Stimulated activated CD4-positive, alpha-beta T cell treated with anti-CD3 and anti-CD28 coated beads, Interleukin-2, amount 100 ng/mL, for 48 hours (primary cell): ENCODE data around the gene KAT6B.
"Not testable (repeated sequence)": the region's sequence is repeated elsewhere in the genome, so short reads cannot be mapped to it uniquely, and the experiment has no call there.

ENCODE experiments used
- DNase-seq, 2 donors: peaks; one replicate each; pipeline ENCODE4 v3.0.0-alpha.2; 2020

Gene KAT6B

DNA sequence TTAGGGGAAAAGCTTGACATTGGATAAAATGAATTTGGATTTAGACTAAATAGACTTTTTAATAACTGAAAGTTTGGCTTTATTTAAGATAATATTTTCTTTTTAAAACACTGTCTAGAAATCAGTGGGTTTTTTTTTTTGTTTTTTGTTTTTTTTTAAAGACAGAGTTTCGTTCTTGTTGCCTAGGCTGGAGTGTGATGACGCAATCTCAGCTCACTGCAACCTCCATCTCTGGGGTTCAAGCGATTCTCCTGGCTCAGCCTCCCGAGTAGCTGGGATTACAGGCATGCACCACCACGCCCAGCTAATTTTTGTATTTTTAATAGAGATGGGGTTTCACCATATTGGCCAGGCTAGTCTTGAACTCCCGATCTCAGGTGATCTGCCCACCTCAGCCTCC lies 66.9 kb downstream of the KAT6B start:
- not testable (repeated sequence) for DNase-seq

DNA sequence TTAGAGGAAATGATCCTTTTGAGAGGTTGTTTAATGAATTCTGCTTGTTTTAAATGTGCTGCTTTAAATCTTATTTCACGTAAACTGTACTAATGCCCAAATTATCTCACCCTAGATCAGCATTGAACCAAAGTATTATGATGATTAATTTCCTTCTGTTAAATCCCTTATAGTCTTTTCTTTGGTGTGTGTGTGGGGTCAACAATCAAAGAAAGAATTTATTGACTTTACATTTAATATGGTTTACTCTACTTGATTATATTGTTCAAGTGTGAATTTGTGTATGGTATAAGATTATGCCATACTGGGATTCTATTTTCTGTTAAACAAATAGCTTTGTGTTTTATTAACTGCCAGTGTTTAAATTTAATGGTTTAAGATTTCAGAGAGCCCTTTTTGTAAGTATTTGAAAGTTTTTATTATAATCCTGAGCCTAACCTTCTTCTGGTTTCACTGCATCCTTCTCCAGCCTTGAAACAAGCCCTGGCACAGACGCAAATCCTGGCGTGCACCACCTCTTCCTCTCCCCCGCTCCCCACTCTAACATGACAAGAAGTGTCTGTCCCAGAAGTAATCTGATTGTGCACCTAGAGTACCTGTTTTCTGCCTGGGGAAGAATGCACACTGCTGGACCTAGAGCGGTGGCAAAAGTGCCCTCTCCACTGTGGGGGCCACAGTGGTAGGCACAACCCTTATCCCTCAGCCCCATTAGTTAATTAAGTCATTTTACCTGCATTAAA lies 70.6 kb downstream of the KAT6B start:
- no peak for DNase-seq

DNA sequence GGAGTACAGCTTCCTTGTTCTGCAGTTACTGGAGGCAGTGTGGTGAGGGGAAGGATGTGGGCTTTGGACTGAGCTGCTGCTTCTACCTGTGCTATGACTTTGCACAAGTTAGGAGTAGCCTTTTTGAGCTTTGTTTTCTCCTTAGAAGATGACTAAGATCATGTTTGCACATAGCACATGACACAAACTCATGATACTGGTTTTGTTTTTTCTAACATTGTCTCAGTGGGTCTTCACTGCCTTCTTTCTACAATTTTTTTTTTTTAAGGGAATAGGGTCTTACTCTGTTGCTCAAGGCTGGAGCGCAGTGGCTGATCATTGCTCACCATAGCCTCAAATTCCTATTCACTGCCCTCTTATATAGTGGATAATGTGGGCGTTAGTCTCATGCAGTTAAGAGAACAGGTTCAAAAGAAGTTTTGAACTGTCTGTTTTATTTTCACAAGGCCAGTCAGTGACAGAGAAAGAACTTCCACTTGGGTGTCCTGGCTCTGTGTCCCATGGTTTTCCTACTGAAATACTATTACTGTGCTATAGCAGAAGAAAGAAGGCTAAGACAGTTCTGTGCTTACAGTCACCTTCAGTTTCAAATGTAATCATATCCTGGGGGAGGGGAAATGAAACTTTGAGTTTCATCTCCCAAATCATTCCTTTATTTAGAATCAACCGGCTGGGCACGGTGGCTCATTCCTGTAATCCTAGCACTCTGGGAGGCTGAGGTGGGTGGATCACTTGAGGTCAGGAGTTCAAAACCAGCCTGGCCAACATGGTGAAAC lies 72.0 kb downstream of the KAT6B start:
- no peak for DNase-seq

DNA sequence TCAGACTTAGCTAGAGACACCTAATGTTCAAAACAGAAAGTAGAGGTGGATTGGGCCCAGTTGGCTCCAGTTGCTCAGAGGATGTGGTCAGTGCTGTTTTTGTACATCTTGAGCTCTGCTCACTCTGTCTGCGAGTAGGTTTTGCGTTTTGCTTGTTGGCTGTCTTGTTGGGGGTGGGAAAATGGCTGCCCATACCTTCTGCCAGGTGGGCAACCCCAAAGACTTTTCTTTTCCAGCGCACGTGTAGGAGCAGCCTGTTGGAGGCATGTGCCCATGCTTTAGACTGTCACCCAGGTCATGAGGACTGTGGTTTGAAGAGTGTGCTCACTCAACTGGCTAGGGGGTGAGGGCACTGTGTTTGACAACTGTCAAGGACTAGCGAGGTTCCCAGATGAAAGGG lies 73.9 kb downstream of the KAT6B start:
- no peak for DNase-seq

DNA sequence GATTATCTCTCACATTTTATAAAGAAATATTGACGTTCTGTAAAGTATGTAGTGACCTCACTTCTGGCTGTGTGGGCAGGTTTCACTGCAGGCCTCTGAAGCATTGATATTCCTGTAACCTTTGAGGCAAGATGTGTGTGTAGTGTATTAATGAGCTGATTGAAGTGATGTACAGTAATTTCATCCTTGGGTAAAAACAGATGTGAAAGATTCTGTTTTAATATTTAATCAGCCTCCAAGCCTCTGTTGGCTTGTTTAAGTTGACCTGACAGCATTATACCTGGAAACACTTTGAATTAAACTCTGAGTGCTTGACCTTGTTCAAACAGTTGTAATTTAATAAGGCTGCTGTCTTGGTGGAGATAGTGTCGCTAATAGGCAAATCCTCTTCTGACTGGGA lies 74.9 kb downstream of the KAT6B start:
- no peak for DNase-seq

DNA sequence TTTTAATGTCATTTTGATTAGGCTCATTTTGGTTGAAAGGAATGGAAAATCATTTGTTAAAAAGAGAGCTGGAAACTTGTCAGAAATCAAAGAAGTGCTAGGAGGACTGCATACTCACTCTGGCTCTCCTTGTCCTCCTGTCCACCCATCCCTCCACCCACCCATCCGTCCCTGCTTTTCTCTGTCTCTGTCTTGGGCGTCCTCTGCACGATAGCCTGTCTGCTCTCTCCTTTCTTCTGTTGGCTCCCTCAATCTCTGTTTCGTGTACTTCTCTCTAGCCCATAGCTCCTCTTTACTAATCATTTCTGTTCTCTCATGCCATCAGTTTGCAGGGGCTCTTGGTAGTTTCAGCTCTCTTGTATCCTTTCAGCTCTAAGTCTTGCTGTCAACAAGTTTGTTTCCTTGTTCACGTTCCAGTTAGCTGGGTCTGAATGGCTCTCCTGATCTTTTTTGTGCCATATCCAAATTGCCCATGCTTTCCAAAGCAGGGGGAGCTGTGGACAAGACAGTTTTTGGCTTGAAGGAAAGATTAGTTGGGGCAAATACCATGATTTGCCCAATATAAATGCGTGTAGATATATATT lies 75.6 kb downstream of the KAT6B start:
- no peak for DNase-seq

DNA sequence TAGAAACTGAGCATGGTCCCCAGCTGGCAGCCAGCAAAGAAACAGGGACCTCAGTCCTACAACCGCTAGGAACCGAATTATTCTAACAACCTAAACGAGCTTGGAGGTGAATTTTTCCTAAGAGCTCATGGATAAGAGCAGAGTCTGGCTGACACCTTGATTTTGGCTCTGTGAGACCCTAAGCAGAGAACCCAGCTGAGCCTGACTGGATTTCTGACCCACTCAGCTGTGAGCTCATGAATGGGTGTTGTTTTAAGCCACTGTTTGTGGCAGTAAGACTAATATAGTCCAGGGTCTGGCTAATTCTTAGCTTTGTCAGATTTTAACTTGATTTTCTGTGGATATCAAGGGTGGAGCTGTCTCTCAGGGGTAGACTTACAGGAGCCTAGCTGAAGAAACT lies 77.1 kb downstream of the KAT6B start:
- DNase-seq = no peak

DNA sequence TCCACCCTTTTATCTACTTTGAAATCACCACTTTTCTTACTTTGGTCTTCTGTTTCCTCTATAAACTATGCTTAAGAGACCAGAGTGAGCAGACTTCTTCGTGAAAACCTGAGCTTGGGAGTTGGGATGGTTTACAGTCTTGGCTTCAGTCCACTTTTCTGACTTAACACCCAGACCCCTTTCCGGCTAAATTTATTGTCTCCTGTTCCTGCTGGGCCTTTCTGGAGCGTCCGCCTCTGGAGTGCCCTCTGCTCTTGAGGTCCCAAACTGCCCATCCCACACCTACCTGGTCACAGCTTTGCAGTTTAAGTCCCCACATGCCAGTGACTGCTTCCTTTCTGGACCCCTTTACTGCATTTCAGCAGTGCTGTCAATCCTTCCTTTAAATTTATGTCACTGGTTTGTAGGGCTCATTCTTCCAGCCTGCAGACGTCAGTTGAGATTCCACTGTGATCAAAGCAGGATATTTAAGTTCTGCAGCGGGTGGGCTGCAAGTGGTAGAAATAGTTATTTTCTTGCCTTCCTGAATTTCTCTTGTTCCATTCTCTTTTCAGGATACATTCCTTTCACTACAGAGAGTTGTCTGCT lies 80.3 kb downstream of the KAT6B start:
- DNase-seq = no peak

DNA sequence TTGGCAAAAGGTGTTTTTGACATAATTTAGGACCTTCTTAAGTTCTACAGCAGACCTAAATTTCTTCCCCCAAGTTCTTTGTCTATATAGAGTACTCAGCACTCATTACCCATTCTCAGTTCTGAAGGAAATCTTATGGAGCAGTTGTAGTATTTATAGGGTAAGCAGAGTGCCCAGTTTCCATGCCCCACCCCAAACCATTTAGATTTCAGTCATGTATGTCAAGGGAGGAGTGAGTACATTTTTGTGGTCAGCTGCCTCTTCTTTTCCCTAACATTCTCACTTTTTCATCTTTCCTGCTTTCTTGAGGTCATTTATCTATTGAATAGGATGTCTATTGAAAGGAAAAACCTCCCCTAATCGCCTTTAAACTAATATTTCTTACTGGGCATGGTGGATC lies 83.3 kb downstream of the KAT6B start:
- no peak for DNase-seq

DNA sequence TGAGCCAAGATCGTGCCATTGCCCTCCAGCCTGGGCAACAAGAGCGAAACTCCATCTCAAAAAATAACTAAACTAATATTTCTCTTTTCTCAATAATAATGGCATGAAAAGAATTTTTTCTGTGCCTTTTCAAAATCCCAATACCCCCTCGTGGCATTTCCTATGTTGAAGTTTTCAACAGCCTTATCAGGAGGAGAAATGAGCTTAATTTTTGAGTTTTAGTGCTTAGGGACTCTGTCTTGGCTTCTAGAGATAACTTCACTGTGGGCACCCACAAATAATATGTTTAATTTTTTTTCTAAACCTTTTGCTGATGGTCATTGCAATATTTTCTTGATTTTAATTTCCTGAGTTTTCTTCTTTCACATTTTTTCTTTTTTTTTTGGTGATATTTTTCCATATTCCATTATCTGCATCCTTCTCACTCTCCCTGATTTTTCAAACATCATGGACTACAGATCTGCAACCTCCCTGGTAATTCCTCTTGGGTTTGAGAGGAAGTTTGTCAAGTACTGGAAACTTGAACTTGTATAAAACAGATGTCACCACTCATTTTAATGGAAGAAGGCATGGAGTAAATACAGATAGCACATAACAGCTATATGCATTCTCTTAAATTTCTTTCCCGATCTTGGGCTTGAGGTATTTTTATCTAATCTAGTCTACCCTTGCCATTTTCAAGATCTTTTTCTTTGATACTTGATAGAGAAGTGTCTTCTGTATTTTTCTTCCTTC lies 84.0 kb downstream of the KAT6B start:
- DNase-seq = no peak

DNA sequence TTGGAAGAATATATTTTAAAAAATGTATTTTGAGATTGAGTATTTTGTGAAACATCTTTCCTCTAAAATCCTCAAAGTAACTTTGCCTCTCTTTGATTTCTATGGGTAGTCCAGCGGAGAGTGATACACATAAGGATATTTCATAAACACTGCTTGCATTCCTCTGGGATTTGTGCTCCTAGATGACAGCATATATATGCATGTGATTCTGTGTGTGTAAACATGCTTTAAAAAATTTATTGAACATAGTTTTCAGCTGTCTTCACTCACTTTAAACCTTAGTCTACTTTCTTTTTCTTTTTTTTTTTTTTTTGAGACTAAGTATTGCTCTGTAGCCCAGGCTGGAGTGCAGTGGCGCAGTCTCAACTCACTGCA lies 84.6 kb downstream of the KAT6B start:
- no peak for DNase-seq

DNA sequence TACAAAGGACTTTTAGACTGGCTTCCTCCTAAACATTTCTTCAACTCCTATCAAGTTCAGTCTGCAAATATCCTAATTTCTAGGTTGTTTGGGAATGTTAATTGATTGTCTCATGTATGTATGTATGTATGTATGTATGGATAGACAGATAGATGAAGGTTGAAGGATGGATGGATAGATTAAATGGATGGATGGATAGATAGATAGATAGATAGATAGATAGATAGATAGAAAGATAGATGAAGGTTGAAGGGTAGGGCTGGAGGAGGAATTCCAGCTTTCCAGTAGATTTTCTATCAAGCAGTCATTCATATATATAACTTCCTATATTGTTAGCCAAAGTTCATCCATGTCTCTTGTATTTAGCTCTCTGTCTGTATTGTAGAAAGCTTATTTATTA lies 85.8 kb downstream of the KAT6B start:
- no peak for DNase-seq

DNA sequence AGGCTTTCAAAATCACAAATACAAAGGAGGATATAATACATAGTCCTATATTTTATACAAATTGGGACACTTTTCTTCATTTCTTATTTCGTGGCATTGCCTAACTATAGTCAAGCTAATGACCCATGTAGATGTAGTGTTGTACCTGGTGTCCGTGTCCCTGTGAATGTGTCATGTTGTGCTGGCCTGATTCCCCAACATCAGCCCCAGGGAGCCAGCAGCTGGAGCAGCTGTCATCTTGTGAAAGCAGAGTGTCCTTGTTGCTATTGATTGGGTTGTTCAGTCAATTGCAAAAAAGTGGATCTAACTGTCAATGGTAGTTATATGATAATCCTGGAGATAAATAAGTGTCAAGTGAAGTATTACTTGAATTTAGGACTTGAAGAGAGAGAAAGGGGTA lies 86.3 kb downstream of the KAT6B start:
- DNase-seq = no peak

DNA sequence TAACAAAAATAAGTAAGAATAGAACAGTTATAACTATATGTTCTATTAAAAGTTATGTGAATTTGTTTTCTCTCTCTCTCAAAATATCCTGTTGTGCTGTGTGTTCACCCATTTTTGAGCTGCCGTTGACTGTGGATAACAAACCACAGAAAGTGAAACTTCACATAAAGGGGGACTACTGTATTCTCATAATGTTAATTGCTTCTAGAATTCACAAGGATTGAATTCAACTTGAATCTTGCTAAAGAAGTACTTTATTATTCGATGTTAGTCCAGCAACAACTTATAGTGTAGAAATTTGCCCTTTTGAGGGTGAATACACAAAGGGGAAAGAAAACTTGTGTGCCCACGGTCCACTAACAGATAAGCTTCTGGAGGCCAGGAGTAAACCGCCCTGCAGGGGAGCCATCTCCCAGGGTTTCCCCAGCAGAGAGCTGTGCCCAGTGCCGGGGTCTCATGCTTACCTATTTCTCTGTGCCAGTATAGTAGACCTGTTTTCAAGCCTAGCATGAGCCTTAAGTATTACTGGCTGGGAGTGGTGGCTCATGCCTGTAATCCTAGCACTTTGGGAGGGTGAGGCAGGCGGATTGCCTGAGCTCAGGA lies 87.1 kb downstream of the KAT6B start:
- no peak for DNase-seq

DNA sequence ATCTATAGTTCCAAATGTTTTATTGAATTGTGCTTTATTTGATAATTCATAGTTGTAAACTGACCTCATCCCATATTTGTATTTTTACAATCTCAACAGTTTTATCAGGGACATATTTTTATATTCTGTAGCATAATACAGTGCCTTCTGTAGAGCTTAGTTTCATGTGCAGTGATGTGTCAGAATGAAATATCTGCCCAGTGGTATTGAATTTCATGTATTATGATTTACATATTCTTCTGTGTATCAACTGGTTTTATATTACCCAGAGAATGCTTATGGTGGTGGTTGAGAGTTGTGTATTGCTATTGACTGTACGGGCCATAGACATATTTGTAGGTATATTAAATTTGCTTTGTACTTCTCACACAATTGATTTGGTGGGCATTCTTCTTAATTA lies 89.9 kb downstream of the KAT6B start:
- no peak for DNase-seq

DNA sequence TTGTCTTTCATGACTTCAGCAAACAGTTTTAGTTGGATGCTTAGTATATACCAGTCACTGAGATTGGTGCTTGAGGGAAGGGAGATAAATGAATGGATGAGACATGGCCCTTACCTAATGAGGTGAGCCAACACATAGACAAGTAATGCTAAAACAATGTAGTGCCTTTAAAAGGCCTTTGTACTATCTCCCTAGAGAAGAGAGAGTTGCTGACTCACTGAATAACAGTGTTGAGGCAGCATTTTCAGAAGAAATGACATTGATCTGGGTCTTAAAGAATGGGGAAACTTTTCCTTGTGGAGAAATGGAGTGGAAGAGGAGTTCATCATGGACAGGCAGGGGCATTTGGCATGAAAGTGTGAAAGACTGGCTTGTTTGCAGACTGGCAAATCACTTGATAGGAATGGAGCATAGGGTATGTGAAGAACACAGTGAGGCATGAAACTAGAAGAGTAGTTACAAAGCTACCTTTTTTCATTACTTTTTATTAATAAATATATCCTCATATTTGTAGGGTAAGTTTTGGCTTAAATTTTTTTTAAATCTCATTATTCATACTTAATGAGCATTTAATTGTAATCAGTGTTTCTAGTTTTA lies 91.2 kb downstream of the KAT6B start:
- no peak for DNase-seq

DNA sequence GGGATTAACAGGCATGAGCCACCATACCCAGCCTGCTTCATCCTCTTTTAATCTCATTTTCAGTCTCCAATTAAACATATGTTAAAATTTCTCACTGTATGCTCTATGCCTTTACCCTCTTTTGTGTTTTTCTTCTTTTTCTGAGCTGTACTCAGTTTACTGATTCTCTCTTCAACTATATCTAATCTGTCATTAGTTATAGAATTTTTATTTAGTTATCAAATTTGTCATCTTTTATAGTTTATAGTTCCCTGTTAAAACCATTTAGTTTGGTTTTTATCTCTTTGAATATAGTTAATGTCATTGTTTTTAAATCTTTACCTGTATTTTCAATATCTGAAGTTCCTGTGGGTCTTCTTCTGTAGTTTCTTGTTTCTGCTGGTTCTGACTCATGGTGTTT lies 93.3 kb downstream of the KAT6B start:
- no peak for DNase-seq

DNA sequence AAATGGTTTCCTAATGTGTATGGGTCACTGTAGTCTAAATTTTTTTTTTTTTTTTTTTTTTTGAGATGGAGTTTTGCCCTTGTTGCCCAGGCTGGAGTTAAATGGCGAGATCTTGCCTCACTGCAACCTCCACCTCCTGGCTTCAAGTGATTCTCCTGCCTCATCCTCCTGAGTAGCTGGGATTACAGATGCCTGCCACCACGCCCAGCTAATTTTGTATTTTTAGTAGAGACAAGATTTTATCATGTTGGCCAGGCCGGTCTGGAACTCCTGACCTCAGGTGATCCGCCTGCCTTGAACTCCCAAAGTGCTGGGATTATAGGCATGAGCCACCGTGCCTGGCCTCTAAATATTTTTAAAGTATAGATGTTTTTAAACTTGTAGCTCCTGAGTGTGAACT lies 94.7 kb downstream of the KAT6B start:
- not testable (repeated sequence) for DNase-seq

DNA sequence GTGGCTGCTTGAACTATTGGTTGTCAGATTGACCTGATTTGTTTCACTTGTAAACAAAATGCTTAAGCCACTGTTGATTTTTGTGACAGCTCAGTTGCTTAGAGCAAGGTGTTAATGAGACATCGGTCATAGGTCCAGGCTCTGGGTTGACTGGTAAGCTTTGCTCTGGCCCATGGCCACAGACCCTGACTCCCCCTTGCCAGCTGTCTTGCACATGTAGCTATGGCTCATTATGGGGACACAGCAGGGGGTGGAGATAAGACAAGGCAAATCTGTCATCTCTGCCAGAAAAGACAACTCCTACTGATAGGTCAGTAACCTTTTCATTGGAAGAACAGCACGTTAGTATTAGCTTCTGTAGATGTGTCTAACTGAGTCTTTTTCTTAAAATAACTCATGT lies 95.3 kb downstream of the KAT6B start:
- DNase-seq = no peak

DNA sequence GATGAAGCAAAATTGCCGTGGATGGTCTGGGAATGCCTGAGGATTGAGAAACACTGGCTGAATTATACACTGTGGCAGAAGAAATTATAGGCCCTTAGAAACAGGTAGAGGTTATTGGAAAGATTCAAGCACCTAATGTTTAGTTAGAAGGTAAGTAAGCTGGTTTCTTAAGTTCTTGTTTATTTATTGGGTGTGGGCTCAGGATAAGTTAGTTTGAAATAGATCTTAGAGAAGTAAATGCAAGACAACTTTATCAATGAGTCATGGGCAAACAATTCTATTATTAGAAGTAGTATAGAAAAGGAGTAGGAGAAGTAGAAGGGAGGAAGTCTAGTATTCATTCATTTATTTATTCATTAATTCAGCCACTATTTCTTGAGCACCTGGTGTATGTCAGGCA lies 96.5 kb downstream of the KAT6B start:
- DNase-seq = no peak

DNA sequence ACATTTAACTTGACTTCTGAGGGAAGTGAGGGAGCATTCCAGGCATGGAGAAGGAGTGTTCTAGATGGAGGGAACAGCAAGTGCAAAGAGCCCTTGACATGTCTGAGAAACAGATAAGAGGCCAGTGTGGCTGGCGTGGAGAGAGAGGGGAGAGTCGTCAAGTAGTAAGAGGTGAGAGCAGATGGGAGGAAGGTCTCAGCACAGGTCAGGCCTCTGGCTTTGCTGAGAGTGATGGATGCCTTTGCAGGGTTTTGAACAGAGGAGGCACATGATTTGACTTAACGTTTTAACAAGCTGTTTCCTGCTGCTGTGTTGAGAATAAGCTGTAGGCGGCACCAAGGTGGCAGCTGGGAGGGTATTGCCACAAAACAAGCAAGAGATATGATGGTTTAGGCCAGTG lies 97.2 kb downstream of the KAT6B start:
- DNase-seq = no peak

DNA sequence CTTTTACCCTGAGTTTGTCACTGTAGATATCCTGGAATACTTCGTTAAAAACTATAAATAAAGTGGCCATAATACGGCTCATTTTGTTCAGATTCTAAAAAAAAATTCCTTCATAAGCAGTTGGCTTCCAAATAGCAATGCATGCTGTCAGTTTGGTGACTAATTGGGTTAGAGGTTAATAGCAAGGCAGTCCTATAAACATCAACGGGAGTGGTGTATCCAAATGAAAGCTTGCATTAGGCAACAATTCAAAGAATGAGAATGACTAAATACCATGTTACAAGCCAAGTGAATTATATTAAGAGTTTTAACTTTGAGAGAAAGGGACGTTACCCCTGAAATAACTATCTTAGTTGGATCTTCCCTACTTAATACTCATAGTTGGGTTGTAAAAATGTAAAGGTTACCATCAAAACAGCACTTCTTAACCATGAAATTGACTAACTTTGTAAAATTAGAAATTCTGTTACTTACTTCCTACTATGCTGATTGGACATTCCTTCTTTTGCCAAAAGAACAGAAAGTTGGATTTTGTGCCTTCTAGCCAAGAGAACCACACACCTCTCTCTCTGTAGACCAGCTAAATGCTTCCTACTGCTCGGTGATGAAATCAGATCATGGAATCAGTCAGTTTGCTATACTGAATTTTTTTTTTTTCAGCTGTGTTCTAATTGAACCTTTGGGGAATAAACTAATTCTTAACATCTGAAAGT lies 98.0 kb downstream of the KAT6B start:
- DNase-seq = no peak
